Uterus (tissue), 2 donors: Measurements from ENCODE around the gene SIT1.

ENCODE experiments used
- POLR2A ChIP-seq, 2 donors: fragments of 450-650 bp; IDR thresholded peaks; one replicate each; pipeline ENCODE4 v1.6.1; 2016; ENCODE audit warnings: antibody characterized with exemption in 2 of 2, mild to moderate bottlenecking in 1 of 2, moderate library complexity in 1 of 2
- TF ChIP-seq, protein P1 (sequence below), 4 experiments: fragments of 200-600 bp in 2 of 4; fragments of 450-650 bp in 2 of 4; sonication (generic) in 2 of 4; IDR thresholded peaks; one replicate each; pipeline ENCODE4 v1.5.1; 2016 to 2019; ENCODE audit warnings: antibody characterized with exemption in 4 of 4, mild to moderate bottlenecking in 2 of 4, moderate library complexity in 1 of 4

DNA sequence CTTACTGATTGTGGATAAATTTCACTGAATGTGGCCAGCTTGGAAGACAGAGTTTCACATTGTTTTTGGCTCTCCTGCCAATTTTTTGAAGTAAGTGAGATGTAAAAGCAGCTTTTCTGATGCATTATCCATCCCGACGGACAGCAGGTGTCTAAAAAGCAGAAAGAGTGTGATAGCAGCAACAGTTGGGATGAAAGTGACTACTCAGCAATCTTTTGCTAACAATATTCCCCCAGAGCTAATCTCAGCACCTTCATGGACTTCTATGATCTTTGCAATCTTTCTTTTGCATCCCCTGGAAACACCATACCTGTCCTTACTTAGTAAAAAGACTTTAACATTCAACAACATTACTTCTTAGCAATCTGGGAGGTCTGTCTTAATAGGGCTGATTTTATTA, 37.9 kb downstream of the SIT1 start:
- TF ChIP-seq POLR2A (IDR thresholded peaks at IDR 0.05) = no peak
- TF ChIP-seq, protein P1, sequence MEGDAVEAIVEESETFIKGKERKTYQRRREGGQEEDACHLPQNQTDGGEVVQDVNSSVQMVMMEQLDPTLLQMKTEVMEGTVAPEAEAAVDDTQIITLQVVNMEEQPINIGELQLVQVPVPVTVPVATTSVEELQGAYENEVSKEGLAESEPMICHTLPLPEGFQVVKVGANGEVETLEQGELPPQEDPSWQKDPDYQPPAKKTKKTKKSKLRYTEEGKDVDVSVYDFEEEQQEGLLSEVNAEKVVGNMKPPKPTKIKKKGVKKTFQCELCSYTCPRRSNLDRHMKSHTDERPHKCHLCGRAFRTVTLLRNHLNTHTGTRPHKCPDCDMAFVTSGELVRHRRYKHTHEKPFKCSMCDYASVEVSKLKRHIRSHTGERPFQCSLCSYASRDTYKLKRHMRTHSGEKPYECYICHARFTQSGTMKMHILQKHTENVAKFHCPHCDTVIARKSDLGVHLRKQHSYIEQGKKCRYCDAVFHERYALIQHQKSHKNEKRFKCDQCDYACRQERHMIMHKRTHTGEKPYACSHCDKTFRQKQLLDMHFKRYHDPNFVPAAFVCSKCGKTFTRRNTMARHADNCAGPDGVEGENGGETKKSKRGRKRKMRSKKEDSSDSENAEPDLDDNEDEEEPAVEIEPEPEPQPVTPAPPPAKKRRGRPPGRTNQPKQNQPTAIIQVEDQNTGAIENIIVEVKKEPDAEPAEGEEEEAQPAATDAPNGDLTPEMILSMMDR (IDR thresholded peaks at IDR 0.05) = no peak
